Immature natural killer cell (primary cell): ENCODE data around the gene CGB2. TPM values are rescaled to one million over a fixed set of nuclear protein-coding genes. Genes with fewer than 3 reads are reported as not detected.
"Not testable (repeated sequence)": the region's sequence is repeated elsewhere in the genome, so short reads cannot be mapped to it uniquely, and the experiment has no call there.

Source experiments
- DNase-seq, 3 donors: peaks; one replicate each; pipeline ENCODE4 v3.0.0; 2022; ENCODE audit warnings: mixed read lengths in 1 of 3
- H3K27ac Mint-ChIP-seq, 6 donors: one replicate each; pipeline ENCODE4 v1.8.0; 2020; ENCODE audit warnings: mixed read lengths in 6 of 6, mild to moderate bottlenecking in 5 of 6, inconsistent platforms in 4 of 6, moderate library complexity in 3 of 6
- H3K27me3 Mint-ChIP-seq, 3 donors: one replicate each; pipeline ENCODE4 v1.8.0; 2020 to 2021; ENCODE audit warnings: low read depth in 3 of 3, mild to moderate bottlenecking in 3 of 3, mixed read lengths in 3 of 3, moderate library complexity in 3 of 3, inconsistent platforms in 1 of 3
- H3K36me3 Mint-ChIP-seq, 3 donors: one replicate each; pipeline ENCODE4 v1.8.0; 2020; ENCODE audit warnings: mixed read lengths in 3 of 3, inconsistent platforms in 2 of 3, mild to moderate bottlenecking in 2 of 3
- H3K4me1 Mint-ChIP-seq, 2 donors: one replicate each; pipeline ENCODE4 v1.8.0; 2020; ENCODE audit warnings: inconsistent platforms in 2 of 2, mild to moderate bottlenecking in 2 of 2, mixed read lengths in 2 of 2, moderate library complexity in 1 of 2
- H3K4me3 Mint-ChIP-seq, 5 donors: one replicate each; pipeline ENCODE4 v1.8.0; 2020; ENCODE audit warnings: mild to moderate bottlenecking in 5 of 5, mixed read lengths in 5 of 5, inconsistent platforms in 3 of 5, moderate library complexity in 3 of 5
- H3K9me3 Mint-ChIP-seq, 6 donors: one replicate each; pipeline ENCODE4 v1.8.0; 2020; ENCODE audit warnings: mild to moderate bottlenecking in 6 of 6, mixed read lengths in 6 of 6, inconsistent platforms in 4 of 6, moderate library complexity in 3 of 6
- polyA plus RNA-seq, 3 donors: library from polyadenylated mRNA; unstranded; fragments of 300-500 nt; fragmentation: Illumina TruSeq; gene quantifications; one replicate each; pipeline ENCODE4 v1.2.3, GENCODE V29; 2021

CGB2 gene
- polyA plus RNA-seq, 3 donors from 2014 or later: not detected

- no peak overlapping the region for H3K27ac Mint-ChIP-seq
- H3K4me1 Mint-ChIP-seq: peaks cover 19% of the 10 kb centered on the region in 2 donors
- H3K9me3 Mint-ChIP-seq: peaks cover 0 to 11% (median 0%) of the 10 kb centered on the region in 6 donors
- H3K36me3 Mint-ChIP-seq: peaks cover 0 to 10% (median 9%) of the 10 kb centered on the region in 3 donors
- peak overlapping the region in 3 of 5 donors; percentile 40 to 53 (median 44) for H3K4me3 Mint-ChIP-seq
- H3K27me3 Mint-ChIP-seq: peaks cover 10 to 39% (median 21%) of the 10 kb centered on the region in 3 donors
- no peak for DNase-seq
Measured at GRCh38 chr19:49071860-49072547, 40.3 kb downstream of the CGB2 start.

- peaks cover 19% of the 10 kb centered on the region in 2 donors for H3K4me1 Mint-ChIP-seq
- peak overlapping the region; percentile 5 to 80 (median 56) for H3K4me3 Mint-ChIP-seq
- no peak overlapping the region for H3K27ac Mint-ChIP-seq
- H3K9me3 Mint-ChIP-seq: peaks cover 0 to 11% (median 0%) of the 10 kb centered on the region in 6 donors
- no peak for DNase-seq
- peaks cover 0 to 10% (median 9%) of the 10 kb centered on the region in 3 donors for H3K36me3 Mint-ChIP-seq
- peaks cover 10 to 37% (median 23%) of the 10 kb centered on the region in 3 donors for H3K27me3 Mint-ChIP-seq
Measured at GRCh38 chr19:49073514-49074378, 42.1 kb downstream of the CGB2 start.

GRCh38 chr19:49074869-49075268 is 43.2 kb downstream of the CGB2 start:
- DNase-seq, H3K36me3 Mint-ChIP-seq, H3K27ac Mint-ChIP-seq, H3K9me3 Mint-ChIP-seq, H3K4me3 Mint-ChIP-seq: not testable (repeated sequence)
- peaks cover 19% of the 10 kb centered on the region in 2 donors for H3K4me1 Mint-ChIP-seq
- H3K27me3 Mint-ChIP-seq: peaks cover 6 to 32% (median 21%) of the 10 kb centered on the region in 3 donors

GRCh38 chr19:49080392-49080791 is 48.7 kb downstream of the CGB2 start:
- Mint-ChIP-seq H3K9me3 (no peaks in the 10 kb centered on the region), H3K36me3 (no peaks in the 10 kb centered on the region), H3K27me3 (peaks cover 9 to 13% (median 10%) of the 10 kb centered on the region in 3 donors), H3K27ac (no peak overlapping the region), H3K4me1 (peaks cover 5 to 7% of the 10 kb centered on the region in 2 donors), H3K4me3 (no peak overlapping the region)
- no peak for DNase-seq

GRCh38 chr19:49081273-49081672 is 49.6 kb downstream of the CGB2 start:
- Mint-ChIP-seq H3K9me3 (no peaks in the 10 kb centered on the region), H3K4me1 (peaks cover 11 to 13% of the 10 kb centered on the region in 2 donors), H3K36me3 (no peaks in the 10 kb centered on the region), H3K27ac (no peak overlapping the region), H3K4me3 (no peak overlapping the region), H3K27me3 (peaks cover 18 to 20% (median 18%) of the 10 kb centered on the region in 3 donors)
- DNase-seq: no peak

Other genes starting within 250 kb of the CGB2 start
- 10 to 100 TPM; 18.0 to 21.3 (median 19.9) TPM for gene BCAT2, start 220.9 kb upstream of the CGB2 start, polyA plus RNA-seq
- gene HSD17B14, start 195.4 kb upstream of the CGB2 start, polyA plus RNA-seq: not detected
- 1 to 10 TPM; 3.0 to 5.9 (median 4.8) TPM for gene PLEKHA4, start 163.3 kb upstream of the CGB2 start, polyA plus RNA-seq
- gene PPP1R15A, start 159.5 kb upstream of the CGB2 start, polyA plus RNA-seq: 100 to 1,000 TPM in 1 of 3 donors, 10 to 100 TPM in 2; 41.7 to 149 (median 48.8) TPM
- gene TULP2, start 133.1 kb upstream of the CGB2 start, polyA plus RNA-seq: not detected
- 100 to 1,000 TPM in 1 of 3 donors, 10 to 100 TPM in 2; 76.7 to 219 (median 89.7) TPM for gene NUCB1, start 131.6 kb upstream of the CGB2 start, polyA plus RNA-seq
- gene DHDH, start 98.2 kb upstream of the CGB2 start, polyA plus RNA-seq: 1 to 10 TPM in 1 of 3 donors, not detected in 2; 1.3 TPM
- 100 to 1,000 TPM in 2 of 3 donors, 10 to 100 TPM in 1; 88.6 to 137 (median 106) TPM for gene BAX, start 77.0 kb upstream of the CGB2 start, polyA plus RNA-seq
- gene FTL, start 66.6 kb upstream of the CGB2 start, polyA plus RNA-seq: 1,000 to 10,000 TPM; 3,472 to 4,403 (median 4,065) TPM
- 10 to 100 TPM; 16.0 to 40.3 (median 32.9) TPM for gene GYS1, start 38.6 kb upstream of the CGB2 start, polyA plus RNA-seq
- gene RUVBL2, start 38.0 kb upstream of the CGB2 start, polyA plus RNA-seq: 10 to 100 TPM; 64.0 to 72.7 (median 64.2) TPM
- not detected for gene LHB, start 14.8 kb upstream of the CGB2 start, polyA plus RNA-seq
- not detected for gene CGB3, start 7.6 kb upstream of the CGB2 start, polyA plus RNA-seq
- gene CGB1, start 5.0 kb downstream of the CGB2 start, polyA plus RNA-seq: not detected
- gene CGB5, start 12.0 kb downstream of the CGB2 start, polyA plus RNA-seq: not detected
- gene CGB8, start 17.2 kb downstream of the CGB2 start, polyA plus RNA-seq: not detected
- gene CGB7, start 25.9 kb downstream of the CGB2 start, polyA plus RNA-seq: not detected
- gene NTF4, start 32.9 kb downstream of the CGB2 start, polyA plus RNA-seq: not detected
- not detected for gene KCNA7, start 40.8 kb downstream of the CGB2 start, polyA plus RNA-seq
- gene SNRNP70, start 53.6 kb downstream of the CGB2 start, polyA plus RNA-seq: 10 to 100 TPM; 42.6 to 84.4 (median 48.8) TPM
- 1 to 10 TPM; 3.2 to 6.9 (median 5.6) TPM for gene LIN7B, start 82.5 kb downstream of the CGB2 start, polyA plus RNA-seq
- 1 to 10 TPM; 2.6 to 5.5 (median 3.6) TPM for gene C19orf73, start 87.3 kb downstream of the CGB2 start, polyA plus RNA-seq
- under 1 TPM in 2 of 3 donors, not detected in 1; 0.07 to 0.58 TPM for gene PPFIA3, start 87.7 kb downstream of the CGB2 start, polyA plus RNA-seq
- not detected for gene HRC, start 123.5 kb downstream of the CGB2 start, polyA plus RNA-seq
- under 1 TPM in 1 of 3 donors, not detected in 2; 0.17 TPM for gene TRPM4, start 125.9 kb downstream of the CGB2 start, polyA plus RNA-seq